Measurements from ENCODE around the gene ZNF134.

- TF ChIP-seq, protein P1, sequence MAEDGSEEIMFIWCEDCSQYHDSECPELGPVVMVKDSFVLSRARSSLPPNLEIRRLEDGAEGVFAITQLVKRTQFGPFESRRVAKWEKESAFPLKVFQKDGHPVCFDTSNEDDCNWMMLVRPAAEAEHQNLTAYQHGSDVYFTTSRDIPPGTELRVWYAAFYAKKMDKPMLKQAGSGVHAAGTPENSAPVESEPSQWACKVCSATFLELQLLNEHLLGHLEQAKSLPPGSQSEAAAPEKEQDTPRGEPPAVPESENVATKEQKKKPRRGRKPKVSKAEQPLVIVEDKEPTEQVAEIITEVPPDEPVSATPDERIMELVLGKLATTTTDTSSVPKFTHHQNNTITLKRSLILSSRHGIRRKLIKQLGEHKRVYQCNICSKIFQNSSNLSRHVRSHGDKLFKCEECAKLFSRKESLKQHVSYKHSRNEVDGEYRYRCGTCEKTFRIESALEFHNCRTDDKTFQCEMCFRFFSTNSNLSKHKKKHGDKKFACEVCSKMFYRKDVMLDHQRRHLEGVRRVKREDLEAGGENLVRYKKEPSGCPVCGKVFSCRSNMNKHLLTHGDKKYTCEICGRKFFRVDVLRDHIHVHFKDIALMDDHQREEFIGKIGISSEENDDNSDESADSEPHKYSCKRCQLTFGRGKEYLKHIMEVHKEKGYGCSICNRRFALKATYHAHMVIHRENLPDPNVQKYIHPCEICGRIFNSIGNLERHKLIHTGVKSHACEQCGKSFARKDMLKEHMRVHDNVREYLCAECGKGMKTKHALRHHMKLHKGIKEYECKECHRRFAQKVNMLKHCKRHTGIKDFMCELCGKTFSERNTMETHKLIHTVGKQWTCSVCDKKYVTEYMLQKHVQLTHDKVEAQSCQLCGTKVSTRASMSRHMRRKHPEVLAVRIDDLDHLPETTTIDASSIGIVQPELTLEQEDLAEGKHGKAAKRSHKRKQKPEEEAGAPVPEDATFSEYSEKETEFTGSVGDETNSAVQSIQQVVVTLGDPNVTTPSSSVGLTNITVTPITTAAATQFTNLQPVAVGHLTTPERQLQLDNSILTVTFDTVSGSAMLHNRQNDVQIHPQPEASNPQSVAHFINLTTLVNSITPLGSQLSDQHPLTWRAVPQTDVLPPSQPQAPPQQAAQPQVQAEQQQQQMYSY (CRISPR knock-in tag; IDR thresholded peaks at IDR 0.05) = no peak
- no peak for TF ChIP-seq PRRX2 (CRISPR knock-in tag; IDR thresholded peaks at IDR 0.05)
- TF ChIP-seq CTCF (IDR thresholded peaks at IDR 0.05) = no peak
- TF ChIP-seq FOXK1 (CRISPR knock-in tag; IDR thresholded peaks at IDR 0.05) = no peak
- TF ChIP-seq TP53 (CRISPR knock-in tag; IDR thresholded peaks at IDR 0.05) = no peak
- TF ChIP-seq GTF2I (CRISPR knock-in tag; conservative IDR thresholded peaks at IDR 0.05) = no peak
- TF ChIP-seq MAX (CRISPR knock-in tag; IDR thresholded peaks at IDR 0.05) = no peak
- no peak for TF ChIP-seq OVOL2 (CRISPR knock-in tag; IDR thresholded peaks at IDR 0.05; ENCODE audit: borderline replicate concordance)
- TF ChIP-seq SP1 (CRISPR knock-in tag; conservative IDR thresholded peaks at IDR 0.05) = no peak
- TF ChIP-seq TEAD4 (CRISPR knock-in tag; IDR thresholded peaks at IDR 0.05) = no peak
- no peak for TF ChIP-seq NFYB (CRISPR knock-in tag; conservative IDR thresholded peaks at IDR 0.05; ENCODE audit: low read depth)
- TF ChIP-seq IRF2 (CRISPR knock-in tag; IDR thresholded peaks at IDR 0.05; ENCODE audit: borderline replicate concordance, low read depth) = no peak
- TF ChIP-seq SMAD3 (CRISPR knock-in tag; IDR thresholded peaks at IDR 0.05; ENCODE audit: borderline replicate concordance) = no peak
- TF ChIP-seq IRF1 (CRISPR knock-in tag; IDR thresholded peaks at IDR 0.05) = no peak
These were observed 1.3 kb downstream of the ZNF134 start for GRCh38 chr19:57615346-57615745.
